Stimulated activated memory B cell treated with anti-CD40 and anti-IgM and Interleukin-4, amounts not matched to agents 10 μg/mL and 1 μg/mL and 100 μg/mL, for 72 hours (primary cell): ENCODE results near the gene LSM14B.
"Not testable (repeated sequence)": the region's sequence is repeated elsewhere in the genome, so short reads cannot be mapped to it uniquely, and the experiment has no call there.

Experiments
- ATAC-seq: fragments of 150-1000 bp; cut with Tn5 transposase; 2 replicates; pipeline ENCODE4 v1.10.0; 2021
- H3K27ac Mint-ChIP-seq: one replicate; pipeline ENCODE4 v1.8.0; 2022; ENCODE audit warnings: mild to moderate bottlenecking, mixed read lengths
- H3K27me3 Mint-ChIP-seq: one replicate; pipeline ENCODE4 v1.8.0; 2022; ENCODE audit warnings: mixed read lengths
- H3K36me3 Mint-ChIP-seq: one replicate; pipeline ENCODE4 v1.8.0; 2022; ENCODE audit warnings: mixed read lengths
- H3K4me1 Mint-ChIP-seq: one replicate; pipeline ENCODE4 v1.8.0; 2022; ENCODE audit warnings: mixed read lengths
- H3K4me3 Mint-ChIP-seq: one replicate; pipeline ENCODE4 v1.8.0; 2022; ENCODE audit warnings: mild to moderate bottlenecking, moderate library complexity, mixed read lengths
- H3K9me3 Mint-ChIP-seq: one replicate; pipeline ENCODE4 v1.8.0; 2022; ENCODE audit warnings: mixed read lengths

Gene LSM14B

GRCh38 chr20:62103508-62104233 lies 18.6 kb upstream of the LSM14B start:
- ATAC-seq = no peak
- Mint-ChIP-seq H3K27me3 (peaks cover 82% of the 10 kb centered on the region), H3K9me3 (peaks cover 41% of the 10 kb centered on the region), H3K4me3 (no peak overlapping the region), H3K27ac (no peak overlapping the region), H3K36me3 (peaks cover 47% of the 10 kb centered on the region), H3K4me1 (no peaks in the 10 kb centered on the region)

- peaks cover 47% of the 10 kb centered on the region for H3K36me3 Mint-ChIP-seq
- H3K4me3 Mint-ChIP-seq = no peak overlapping the region
- H3K27ac Mint-ChIP-seq = no peak overlapping the region
- H3K9me3 Mint-ChIP-seq = peaks cover 47% of the 10 kb centered on the region
- H3K27me3 Mint-ChIP-seq = peaks cover 76% of the 10 kb centered on the region
- ATAC-seq = no peak
- H3K4me1 Mint-ChIP-seq = no peaks in the 10 kb centered on the region
Measured at GRCh38 chr20:62104234-62104789, 18.0 kb upstream of the LSM14B start.

- no peak overlapping the region for H3K27ac Mint-ChIP-seq
- H3K4me3 Mint-ChIP-seq = no peak overlapping the region
- H3K4me1 Mint-ChIP-seq = no peaks in the 10 kb centered on the region
- no peak for ATAC-seq
- H3K27me3 Mint-ChIP-seq = peaks cover 70% of the 10 kb centered on the region
- peaks cover 48% of the 10 kb centered on the region for H3K9me3 Mint-ChIP-seq
- H3K36me3 Mint-ChIP-seq = peaks cover 48% of the 10 kb centered on the region
Measured at GRCh38 chr20:62104791-62105345, 17.4 kb upstream of the LSM14B start.

GRCh38 chr20:62105592-62105991 lies 16.7 kb upstream of the LSM14B start:
- ATAC-seq = no peak
- Mint-ChIP-seq H3K4me1 (no peaks in the 10 kb centered on the region), H3K9me3 (peaks cover 51% of the 10 kb centered on the region), H3K27me3 (peaks cover 63% of the 10 kb centered on the region), H3K27ac (no peak overlapping the region), H3K4me3 (no peak overlapping the region), H3K36me3 (peaks cover 53% of the 10 kb centered on the region)

- H3K36me3 Mint-ChIP-seq = peaks cover 39% of the 10 kb centered on the region
Measured at GRCh38 chr20:62111148-62111547, 11.1 kb upstream of the LSM14B start.

GRCh38 chr20:62112368-62112767 lies 9.9 kb upstream of the LSM14B start:
- Mint-ChIP-seq H3K4me1 (no peaks in the 10 kb centered on the region), H3K36me3 (peaks cover 32% of the 10 kb centered on the region), H3K27me3 (peaks cover 30% of the 10 kb centered on the region), H3K27ac (no peak overlapping the region), H3K9me3 (peaks cover 47% of the 10 kb centered on the region), H3K4me3 (no peak overlapping the region)
- ATAC-seq = no peak

More at GRCh38 chr20:62111148-62111547, 11.1 kb upstream of the LSM14B start:
- Mint-ChIP-seq H3K4me1 (no peaks in the 10 kb centered on the region), H3K4me3 (no peak overlapping the region), H3K9me3 (peaks cover 52% of the 10 kb centered on the region), H3K27me3 (peaks cover 40% of the 10 kb centered on the region), H3K27ac (no peak overlapping the region)
- no peak for ATAC-seq

- no peak overlapping the region for H3K4me3 Mint-ChIP-seq
- peaks cover 30% of the 10 kb centered on the region for H3K27me3 Mint-ChIP-seq
- ATAC-seq = no peak
- peaks cover 22% of the 10 kb centered on the region for H3K36me3 Mint-ChIP-seq
- no peaks in the 10 kb centered on the region for H3K4me1 Mint-ChIP-seq
- no peak overlapping the region for H3K27ac Mint-ChIP-seq
- H3K9me3 Mint-ChIP-seq = peaks cover 29% of the 10 kb centered on the region
Measured at GRCh38 chr20:62114894-62115293, 7.4 kb upstream of the LSM14B start.

- peaks cover 16% of the 10 kb centered on the region for H3K36me3 Mint-ChIP-seq
- H3K4me1 Mint-ChIP-seq, H3K27ac Mint-ChIP-seq, H3K4me3 Mint-ChIP-seq, ATAC-seq: not testable (repeated sequence)
- H3K27me3 Mint-ChIP-seq = peaks cover 30% of the 10 kb centered on the region
- peaks cover 23% of the 10 kb centered on the region for H3K9me3 Mint-ChIP-seq
Measured at GRCh38 chr20:62115800-62116407, 6.4 kb upstream of the LSM14B start.

GRCh38 chr20:62116558-62117361 lies 5.5 kb upstream of the LSM14B start:
- peaks cover 30% of the 10 kb centered on the region for H3K27me3 Mint-ChIP-seq
- H3K36me3 Mint-ChIP-seq = peaks cover 11% of the 10 kb centered on the region
- H3K4me3 Mint-ChIP-seq = no peak overlapping the region
- H3K4me1 Mint-ChIP-seq = peaks cover 7% of the 10 kb centered on the region
- no peak for ATAC-seq
- H3K9me3 Mint-ChIP-seq = peaks cover 19% of the 10 kb centered on the region
- H3K27ac Mint-ChIP-seq = no peak overlapping the region

GRCh38 chr20:62117362-62117646 lies 5.0 kb upstream of the LSM14B start:
- Mint-ChIP-seq H3K4me1 (peaks cover 7% of the 10 kb centered on the region), H3K27ac (no peak overlapping the region), H3K9me3 (peaks cover 16% of the 10 kb centered on the region), H3K27me3 (peaks cover 28% of the 10 kb centered on the region), H3K4me3 (no peak overlapping the region), H3K36me3 (peaks cover 8% of the 10 kb centered on the region)
- no peak for ATAC-seq

GRCh38 chr20:62117658-62118057 lies 4.6 kb upstream of the LSM14B start:
- Mint-ChIP-seq H3K4me3 (no peak overlapping the region), H3K36me3 (peaks cover 4% of the 10 kb centered on the region), H3K9me3 (peaks cover 15% of the 10 kb centered on the region), H3K4me1 (peaks cover 7% of the 10 kb centered on the region), H3K27me3 (peaks cover 24% of the 10 kb centered on the region), H3K27ac (no peak overlapping the region)
- no peak for ATAC-seq

- H3K36me3 Mint-ChIP-seq = no peaks in the 10 kb centered on the region
- H3K27me3 Mint-ChIP-seq = peaks cover 17% of the 10 kb centered on the region
- no peak overlapping the region for H3K4me3 Mint-ChIP-seq
- peaks cover 9% of the 10 kb centered on the region for H3K4me1 Mint-ChIP-seq
- no peak overlapping the region for H3K27ac Mint-ChIP-seq
- peaks cover 10% of the 10 kb centered on the region for H3K9me3 Mint-ChIP-seq
- no peak for ATAC-seq
Measured at GRCh38 chr20:62118113-62119043, 3.9 kb upstream of the LSM14B start.

GRCh38 chr20:62119115-62119514 lies 3.2 kb upstream of the LSM14B start:
- H3K4me3 Mint-ChIP-seq = no peak overlapping the region
- peaks cover 16% of the 10 kb centered on the region for H3K4me1 Mint-ChIP-seq
- peaks cover 2% of the 10 kb centered on the region for H3K9me3 Mint-ChIP-seq
- peaks cover under 1% of the 10 kb centered on the region for H3K36me3 Mint-ChIP-seq
- H3K27me3 Mint-ChIP-seq = peaks cover 10% of the 10 kb centered on the region
- ATAC-seq = no peak
- no peak overlapping the region for H3K27ac Mint-ChIP-seq

- peaks cover 6% of the 10 kb centered on the region for H3K27me3 Mint-ChIP-seq
- H3K4me3 Mint-ChIP-seq = no peak overlapping the region
- peaks cover 23% of the 10 kb centered on the region for H3K4me1 Mint-ChIP-seq
- H3K36me3 Mint-ChIP-seq = peaks cover 6% of the 10 kb centered on the region
- H3K9me3 Mint-ChIP-seq = peaks cover 2% of the 10 kb centered on the region
- no peak overlapping the region for H3K27ac Mint-ChIP-seq
- no peak for ATAC-seq
Measured at GRCh38 chr20:62119591-62120364, 2.5 kb upstream of the LSM14B start.
